GM18502 (cell line): ENCODE measurements around the gene VWF.
"Not testable (repeated sequence)": the region's sequence is repeated elsewhere in the genome, so short reads cannot be mapped to it uniquely, and the experiment has no call there.

Experiments
- ATAC-seq: cut with Tn5 transposase; IDR thresholded peaks from one replicate; pipeline ENCODE4 v1.9.1; 2021; ENCODE audit warnings: mild to moderate bottlenecking; ENCODE audit not compliant: unreplicated experiment, poor library complexity

Gene VWF

DNA sequence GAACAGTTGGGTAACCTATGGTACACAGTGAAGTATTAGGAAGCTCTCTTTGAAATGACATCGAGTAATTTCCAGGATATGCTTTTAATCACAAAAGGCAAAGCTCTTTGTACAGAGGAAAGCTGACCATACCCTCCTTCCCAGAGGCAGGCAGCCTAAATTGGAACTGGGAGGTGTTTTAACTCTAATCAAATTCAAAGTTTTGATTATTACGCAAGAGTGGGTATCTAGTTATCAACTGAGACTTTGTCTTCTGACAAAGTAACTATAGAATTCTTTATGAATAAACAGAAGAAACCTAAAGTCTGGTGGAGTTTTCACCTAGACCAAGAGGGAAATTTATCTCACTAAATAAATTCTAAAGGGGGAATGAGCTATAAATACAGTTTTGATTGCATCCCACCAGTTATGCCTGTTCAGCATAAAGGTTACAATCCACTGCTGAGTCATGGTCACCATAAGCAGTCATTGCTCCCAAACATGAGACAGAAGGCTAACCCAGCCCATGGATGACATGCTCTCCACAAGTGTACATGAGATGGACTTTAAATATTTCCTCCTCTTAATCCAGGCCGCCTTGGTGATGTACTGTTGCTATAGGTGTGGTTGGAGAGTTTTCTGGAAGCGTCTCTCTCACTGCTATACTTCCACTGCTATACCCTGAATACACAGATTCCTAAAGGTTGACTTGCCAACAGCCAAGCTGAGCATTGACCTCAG is 113.7 kb downstream of the VWF start:
- ATAC-seq = not testable (repeated sequence)

DNA sequence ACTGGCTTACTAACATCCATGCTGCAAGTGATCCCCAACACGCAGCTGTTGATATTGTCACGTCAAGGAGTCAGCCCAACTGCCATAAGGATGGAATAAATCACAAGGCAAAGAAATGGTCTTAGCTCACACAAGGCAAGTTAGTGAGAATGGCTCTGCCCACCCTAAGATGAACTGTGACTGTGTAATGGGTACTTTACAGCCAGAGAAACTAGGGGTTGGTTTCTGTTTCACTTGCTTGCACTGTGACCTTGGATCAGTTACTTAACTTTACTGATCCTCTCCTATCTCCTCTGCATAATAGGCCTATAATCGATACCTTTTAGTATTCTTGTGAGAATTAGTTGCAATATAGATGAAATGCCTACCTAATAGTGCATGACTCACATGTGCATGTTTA is 127.2 kb downstream of the VWF start:
- no peak for ATAC-seq

DNA sequence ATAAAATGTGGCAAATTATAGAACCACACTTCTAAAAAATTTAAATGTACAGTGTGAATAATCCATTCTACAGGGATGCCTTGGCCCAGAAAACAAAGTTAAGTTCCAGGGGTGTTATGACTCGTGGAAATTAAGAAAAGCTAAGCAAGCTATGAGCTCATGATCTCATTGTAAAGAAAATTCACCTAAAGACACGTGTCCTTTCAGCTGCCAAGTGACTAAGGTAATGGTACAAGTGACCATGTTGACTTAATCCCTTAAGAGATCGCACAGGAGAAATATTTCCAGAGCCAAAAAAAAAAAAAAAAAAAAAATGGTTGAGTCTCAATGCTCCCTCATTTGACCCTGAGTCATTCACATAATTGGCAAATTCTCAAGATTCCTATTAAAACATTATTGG is 128.0 kb downstream of the VWF start:
- ATAC-seq = no peak

DNA sequence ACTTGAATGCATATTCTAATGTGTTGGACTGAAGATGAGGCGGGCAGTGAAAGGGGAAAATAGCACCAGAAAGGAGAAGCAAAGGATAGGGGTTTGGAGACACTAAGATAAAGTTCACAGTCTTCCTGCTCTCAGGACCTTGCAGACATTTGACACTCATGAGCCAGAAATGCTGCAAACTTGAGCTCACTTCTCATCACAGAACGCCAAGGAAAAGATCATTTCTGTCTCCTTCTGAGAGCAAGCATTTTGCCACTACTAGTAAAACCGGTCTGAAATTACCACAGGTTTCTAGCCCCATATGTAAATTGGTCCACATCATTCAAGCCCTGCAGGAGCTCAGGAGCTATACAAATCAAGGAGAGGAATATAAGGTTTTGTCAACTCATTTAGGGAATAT is 134.8 kb downstream of the VWF start:
- ATAC-seq = no peak

DNA sequence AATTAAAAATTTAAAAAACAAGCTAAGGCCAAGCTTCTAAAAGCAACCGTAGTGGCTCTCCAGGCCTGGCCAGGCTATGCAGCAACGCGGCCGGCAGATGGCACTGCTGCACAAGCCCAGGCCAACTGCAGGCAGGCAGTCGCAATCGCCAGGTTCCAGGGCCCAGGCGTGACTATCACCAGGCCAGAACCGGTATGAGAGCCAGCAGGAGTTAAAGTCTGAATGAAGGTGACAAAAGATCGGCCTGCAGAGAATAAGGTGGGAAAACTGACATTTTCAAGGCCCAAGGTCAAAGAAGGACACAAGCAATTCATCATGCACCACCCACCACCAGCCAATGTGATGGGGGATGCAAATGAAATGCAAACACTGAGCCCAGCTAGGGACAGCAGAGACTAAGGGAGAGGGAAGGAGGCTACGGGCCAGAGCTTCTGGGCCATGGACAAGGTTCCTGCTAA is 135.8 kb downstream of the VWF start:
- peak; percentile 57 for ATAC-seq

DNA sequence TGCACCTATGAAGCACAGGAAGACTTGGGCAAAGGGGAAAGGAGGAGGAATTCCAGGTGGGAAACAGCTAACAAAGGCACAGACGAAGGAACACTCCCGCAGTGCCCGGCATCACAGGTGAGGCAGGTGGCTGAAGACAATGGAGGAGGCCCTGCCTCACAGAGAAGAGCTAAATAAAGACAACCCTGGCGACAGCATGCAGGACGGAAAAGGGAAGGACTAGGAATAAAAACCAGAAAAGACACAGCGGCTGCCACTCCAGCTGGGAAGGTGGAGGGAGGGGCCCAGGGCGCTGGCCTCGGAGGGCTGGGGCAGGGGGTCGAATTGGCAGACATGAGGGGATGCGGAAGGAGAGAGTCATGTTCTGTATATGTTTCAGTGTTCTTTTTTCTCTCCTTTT is 136.4 kb downstream of the VWF start:
- ATAC-seq = no peak

DNA sequence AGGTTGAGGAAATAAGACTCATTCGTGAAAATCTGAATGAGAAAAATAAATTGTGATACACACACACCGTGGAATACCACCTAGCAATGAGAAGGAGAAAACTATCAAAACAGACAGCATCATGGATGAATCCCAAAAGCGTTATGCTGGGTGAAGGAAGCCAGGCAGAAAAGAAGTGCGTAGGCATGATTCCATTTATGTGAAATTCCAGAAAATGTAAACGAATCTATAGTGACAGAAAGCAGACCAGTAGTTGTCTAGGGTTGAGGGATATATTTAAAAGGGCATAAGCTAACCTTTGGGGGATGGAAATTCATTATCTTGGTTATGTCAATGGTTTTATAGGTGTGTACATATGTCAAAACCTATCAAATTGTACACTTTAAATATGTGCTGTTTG is 136.9 kb downstream of the VWF start:
- ATAC-seq = no peak

DNA sequence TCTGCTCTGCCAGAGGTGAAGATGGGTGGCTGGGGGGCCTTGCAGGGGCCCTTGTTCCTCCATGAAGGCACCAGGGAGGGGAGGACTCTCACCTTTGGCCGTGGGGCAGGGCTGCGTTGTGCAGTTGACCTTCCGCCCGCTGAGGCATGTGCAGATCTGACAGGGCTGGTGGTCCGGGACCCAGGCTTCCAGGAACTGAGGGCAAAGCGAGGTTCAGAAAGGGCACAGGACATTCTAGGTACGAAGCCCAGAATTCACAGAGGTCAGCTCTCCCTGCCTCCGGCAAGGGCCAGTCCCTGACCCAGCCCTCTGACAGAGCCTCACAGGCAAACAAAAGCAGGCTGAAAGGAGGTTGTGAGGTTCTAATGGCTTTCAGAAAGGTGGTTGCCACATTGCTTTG is 139.0 kb downstream of the VWF start:
- no peak for ATAC-seq

DNA sequence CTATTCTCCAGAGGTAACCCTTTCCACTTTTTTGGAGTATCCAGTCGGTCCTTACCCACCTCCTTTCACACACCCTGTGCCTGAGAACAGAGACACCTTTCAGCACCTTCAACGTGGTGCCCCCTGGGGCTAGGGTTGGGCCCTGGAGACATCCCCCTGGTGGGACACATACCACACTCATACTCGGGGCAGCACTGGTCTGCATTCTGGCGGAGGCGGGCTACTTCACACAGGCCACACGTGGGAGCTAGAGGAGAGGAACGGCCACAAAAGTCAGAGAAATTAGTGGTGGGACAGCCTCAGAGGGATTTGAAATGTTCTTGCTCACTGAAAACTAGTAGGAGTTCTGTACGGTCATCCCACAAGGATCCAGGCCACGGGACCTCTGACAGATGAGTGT is 139.6 kb downstream of the VWF start:
- ATAC-seq = no peak

DNA sequence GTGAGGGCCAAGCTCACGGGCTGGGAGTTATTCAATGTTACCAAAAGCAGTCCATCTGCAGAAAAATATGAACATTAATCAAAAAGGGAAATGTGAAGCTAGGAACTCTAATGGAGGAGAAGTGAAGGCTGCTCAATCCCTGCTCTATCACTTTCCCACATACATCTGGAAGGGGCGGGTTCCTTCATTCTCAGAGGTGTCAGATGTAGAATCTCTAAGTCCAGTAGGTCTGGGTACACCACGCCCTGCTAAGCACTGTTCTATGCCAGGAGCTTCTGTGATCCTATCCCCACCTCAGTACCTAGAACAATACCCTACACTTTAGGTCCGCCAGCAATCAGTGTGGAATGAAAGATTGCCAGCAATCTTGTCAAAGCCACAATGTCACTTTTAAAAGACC is 142.4 kb downstream of the VWF start:
- no peak for ATAC-seq

DNA sequence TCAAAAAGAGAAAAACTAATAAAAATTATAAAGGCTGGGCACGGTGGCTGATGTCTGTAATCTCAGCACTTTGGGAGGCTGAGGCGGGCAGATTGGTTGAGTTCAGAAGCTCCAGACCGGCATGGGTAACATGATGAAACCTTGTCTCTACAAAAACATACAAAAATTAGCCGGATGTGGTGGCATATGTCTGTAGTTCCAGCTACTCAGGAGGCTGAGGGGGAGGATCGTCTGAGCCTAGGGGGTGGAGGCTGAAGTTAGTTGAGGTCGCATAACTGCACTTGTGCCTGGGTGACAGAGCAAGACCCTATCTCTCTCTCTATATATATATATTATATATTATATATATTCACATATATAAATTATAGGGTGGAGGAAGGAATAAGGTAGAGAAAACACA is 146.9 kb downstream of the VWF start:
- no peak for ATAC-seq

DNA sequence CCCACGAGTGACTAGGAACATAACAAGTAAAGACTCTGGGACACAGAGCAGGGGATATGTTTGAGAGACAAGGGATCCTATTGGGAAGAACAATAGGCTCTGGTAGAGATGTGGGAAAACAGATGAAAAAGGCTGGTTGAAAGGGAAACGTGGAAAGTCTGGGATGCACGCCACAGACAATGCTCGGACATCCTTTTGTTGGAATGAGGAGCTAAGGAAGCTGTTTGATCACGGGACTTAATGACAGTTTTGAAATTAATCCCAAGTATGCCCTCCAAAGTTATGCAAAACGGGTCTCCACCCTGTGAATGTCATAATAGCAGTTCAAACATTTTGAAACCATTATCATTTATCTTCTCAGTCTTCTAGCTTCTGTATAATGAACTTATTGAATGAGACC is 147.8 kb downstream of the VWF start:
- no peak for ATAC-seq

DNA sequence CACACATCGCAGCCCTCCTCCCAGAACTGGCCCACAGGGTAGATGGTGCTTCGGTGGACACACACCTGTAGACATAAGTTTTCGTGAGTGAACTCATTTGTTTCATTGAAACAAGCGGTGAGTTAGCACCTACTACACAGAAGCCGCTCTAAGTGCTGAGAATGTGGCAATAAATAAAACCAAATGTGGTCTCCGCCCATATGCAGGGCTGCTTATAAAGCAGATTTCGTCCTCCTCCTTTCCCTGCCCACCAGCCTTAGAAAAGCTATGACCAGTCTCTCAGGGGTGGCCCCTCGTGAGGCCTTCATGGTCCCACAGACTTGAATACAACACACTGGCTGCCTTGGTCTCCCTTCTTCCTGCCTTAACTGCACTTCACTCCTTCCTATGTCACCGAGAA is 148.3 kb downstream of the VWF start:
- no peak for ATAC-seq

DNA sequence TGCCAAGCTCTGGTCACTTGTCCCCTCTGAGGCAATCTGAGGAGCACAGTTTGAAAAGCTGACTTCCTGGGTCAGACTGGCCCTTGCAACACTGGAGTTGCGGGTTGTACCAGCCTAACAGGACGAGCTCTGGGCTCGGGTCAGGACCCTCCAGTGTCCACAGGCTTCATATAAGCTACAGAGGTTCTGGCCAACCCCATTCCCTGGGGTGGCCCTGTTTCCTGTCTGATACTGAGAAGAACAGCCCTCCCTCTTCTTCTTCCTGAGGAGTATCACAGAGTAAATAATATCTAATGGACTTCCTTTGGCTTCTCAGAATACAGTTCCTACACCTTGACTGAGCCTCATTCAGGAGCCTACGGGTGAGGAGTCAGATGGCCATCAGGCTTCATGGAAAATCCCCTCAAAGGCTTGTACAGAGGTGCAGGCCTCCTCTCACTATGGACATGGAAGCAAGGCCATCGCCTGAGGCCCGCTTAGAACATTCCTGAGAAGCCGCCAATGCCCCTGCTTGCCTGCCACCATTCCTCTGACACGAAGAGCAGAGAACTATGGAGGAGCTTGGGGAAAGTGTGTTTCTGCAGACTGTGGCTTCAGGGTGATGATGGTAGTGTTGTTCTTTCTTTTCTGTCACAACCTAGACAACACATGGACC is 150.9 kb downstream of the VWF start:
- ATAC-seq = no peak

DNA sequence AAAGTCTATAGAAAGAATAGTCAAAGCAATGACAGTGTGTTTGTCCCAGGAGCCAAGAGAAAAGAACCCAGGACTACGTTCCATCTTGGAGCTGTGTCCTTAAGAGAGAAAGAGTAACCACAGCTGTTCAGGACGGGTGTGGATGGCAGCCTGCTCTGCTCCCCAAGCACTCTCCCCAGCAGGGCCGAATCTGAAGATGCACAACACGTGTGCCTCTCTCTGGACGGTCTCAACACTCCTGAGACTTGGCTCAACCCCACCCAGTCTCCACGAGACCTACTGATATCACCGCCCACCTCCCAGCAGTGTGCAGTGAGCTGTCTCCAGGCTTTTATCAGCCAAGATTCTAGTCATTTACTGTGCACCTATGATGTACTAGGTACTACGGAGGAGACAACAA is 152.1 kb downstream of the VWF start:
- no peak for ATAC-seq

DNA sequence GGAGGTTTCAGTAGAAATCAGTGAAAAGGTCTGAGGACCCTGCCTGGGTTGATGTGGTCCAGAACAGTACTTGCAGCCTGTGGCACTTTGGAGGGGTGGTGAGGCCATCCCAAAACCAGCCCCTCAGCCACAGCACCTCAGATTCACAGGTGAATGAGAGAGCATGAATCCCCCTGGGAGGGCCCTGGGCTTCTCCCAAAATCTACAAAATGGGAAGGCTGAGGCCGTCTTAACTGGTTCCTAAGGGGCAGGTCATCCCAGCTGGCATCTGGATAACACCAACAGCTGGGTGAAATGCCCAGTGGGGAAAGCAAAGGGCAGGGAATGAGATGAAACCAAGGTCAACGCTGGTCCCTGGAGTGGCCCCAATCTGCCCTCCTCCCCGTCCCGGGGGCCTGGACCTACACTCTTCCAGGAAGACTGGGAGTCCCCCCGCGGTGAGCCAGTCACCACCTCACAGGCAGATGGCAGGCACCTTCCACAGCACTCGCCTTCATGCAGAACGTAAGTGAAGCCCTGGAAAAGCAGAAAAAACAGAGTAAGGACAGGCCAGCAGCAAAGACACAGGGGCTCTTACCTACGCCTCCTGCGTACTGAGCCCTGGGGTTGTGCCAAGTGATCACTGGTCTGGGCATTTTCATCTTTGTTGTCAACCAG is 153.1 kb downstream of the VWF start:
- no peak for ATAC-seq

DNA sequence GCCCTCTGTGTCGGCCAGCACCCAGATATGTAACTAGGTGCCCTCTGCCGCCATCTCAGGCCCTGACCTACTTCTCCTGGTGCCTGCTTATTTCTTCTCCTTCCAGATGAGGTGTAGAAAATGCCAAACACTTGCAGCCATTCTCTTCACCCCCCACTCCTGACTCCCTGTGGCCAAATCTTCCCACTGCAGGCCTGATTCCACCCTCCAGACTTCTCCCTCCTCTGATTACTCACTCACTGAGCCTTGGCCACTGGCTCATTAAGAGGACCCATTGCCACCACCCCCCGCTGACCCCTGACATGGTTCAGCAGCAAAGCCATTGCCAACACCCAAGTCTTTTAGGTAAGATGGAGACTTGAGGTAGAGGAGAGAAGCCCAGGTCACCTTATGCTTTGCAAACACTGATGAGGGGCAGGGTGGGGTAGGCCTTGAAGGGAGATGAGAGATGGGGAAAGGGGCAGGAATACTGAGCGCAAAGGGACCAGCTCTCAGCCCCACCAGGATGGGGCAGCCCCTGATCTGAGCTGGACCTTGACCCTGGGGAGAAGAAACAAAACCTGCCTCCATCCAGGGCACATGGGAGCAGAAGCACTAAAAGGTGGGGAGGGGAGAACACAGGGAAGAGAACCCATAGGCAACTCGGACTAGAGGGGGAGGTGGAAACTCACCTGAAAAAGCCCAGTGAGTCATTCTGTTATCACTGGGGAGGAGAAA is 154.3 kb downstream of the VWF start:
- ATAC-seq = no peak

DNA sequence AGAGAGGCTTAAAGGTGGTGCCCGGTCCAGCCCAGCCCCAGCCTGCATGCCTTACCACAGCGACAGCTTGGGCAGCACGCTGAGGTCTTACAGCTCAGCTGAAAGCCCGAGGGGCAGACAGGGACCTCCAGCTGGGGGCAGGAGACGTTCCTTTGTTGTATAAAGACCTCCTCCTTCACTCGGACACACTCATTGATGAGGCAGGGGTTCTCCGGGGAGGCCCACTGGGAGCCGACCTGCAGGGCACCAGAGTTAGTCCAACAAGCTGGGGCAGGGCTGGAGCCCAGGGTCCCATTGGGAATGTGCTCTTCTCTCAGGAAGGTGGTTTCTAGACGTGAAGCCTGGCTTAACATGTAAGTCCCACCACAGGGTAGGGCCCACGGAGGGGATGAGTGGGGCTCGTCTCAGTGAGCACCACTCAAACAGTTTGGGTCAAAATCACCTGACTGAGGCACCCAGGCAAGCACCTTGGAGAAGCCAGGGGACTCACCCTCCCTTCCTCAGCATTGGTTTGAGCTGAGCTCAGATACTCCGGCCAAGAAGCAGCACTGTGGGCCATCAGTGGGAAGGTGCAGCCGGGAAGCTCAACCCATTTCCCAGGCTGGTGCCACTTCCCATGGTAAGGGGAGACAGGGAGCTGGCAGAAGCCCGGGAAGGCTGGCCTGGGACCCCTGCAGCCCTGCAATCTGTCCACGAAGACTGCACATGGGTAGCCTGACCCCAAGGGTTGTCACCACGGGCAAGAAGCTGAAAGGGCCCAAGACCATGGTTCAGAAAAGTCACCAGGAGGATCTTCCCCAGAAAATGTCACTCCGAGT is 155.1 kb downstream of the VWF start:
- ATAC-seq = no peak

DNA sequence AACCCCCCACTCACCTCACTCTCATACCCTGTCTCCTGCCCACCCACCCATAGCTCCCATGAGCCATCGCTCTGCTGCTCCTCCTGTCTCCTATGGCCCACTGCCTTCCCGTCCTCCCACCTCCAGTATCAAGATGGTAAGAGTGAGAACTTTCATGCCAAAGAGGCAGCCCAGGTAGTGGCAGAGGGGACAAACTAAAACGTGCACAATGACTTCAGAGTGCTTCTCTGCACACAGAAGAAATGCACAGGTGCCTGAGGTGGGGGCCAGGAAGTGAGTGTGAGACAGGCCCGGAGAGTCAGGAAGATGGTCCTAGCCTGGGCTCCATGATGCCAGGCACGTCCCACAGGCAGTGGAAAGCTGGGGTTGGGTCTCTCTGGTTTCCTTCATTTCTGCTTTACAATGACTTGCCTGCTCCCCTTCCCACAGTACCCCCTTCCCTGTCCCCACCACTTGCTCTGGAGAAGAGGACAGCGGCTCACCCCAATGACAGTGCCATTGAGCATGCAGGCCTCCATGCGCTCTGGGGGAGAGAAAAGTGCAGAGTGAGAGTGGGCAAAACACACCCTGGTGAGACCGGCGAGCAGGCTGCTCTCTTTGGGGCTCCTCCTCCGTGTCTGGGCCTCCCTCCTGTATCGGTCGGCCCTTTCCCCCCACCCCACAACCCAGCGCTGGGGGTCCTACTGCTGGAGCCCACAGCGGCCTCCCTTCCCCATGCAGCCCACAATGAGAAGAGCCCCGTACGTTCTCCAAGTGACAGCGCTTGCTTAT is 156.6 kb downstream of the VWF start:
- no peak for ATAC-seq
